GM12864 (cell line): ENCODE measurements around the gene IKBIP.

Source experiments
- DNase-seq: peaks from one replicate; pipeline ENCODE4 v3.0.0-alpha.2; 2011; ENCODE audit warnings: low read depth
- H3K4me3 ChIP-seq: 2 replicates; pipeline ENCODE4 v1.5.1; 2011; ENCODE audit warnings: mild to moderate bottlenecking, low read depth, low read length, control low read depth
- TF ChIP-seq, protein P1 (sequence below): IDR thresholded peaks from 2 replicates; pipeline ENCODE4 v1.5.1; 2011; ENCODE audit warnings: low read depth, mild to moderate bottlenecking, moderate library complexity, low read length, control low read depth, inconsistent platforms; ENCODE audit errors: missing control alignments

The IKBIP gene

DNA sequence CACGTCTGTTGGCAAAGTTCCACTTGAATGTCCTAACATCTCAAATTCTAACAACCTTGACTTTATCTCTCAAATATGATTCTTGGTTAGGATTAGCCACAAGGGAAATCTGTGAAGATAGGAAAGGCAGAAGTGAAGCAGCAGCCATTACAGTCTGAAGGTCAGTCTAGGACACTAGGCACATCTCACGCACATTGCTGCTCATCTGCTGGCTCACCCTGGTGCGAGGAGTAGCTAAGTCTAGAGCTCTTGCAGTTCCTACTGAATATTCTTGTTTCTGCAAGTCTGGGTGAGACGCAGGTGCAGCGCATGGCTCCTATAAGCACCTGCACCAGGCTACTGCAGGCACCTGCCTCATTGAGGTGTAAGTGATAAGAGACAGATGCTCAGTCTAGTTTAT is 57.5 kb downstream of the IKBIP start:
- TF ChIP-seq, protein P1, sequence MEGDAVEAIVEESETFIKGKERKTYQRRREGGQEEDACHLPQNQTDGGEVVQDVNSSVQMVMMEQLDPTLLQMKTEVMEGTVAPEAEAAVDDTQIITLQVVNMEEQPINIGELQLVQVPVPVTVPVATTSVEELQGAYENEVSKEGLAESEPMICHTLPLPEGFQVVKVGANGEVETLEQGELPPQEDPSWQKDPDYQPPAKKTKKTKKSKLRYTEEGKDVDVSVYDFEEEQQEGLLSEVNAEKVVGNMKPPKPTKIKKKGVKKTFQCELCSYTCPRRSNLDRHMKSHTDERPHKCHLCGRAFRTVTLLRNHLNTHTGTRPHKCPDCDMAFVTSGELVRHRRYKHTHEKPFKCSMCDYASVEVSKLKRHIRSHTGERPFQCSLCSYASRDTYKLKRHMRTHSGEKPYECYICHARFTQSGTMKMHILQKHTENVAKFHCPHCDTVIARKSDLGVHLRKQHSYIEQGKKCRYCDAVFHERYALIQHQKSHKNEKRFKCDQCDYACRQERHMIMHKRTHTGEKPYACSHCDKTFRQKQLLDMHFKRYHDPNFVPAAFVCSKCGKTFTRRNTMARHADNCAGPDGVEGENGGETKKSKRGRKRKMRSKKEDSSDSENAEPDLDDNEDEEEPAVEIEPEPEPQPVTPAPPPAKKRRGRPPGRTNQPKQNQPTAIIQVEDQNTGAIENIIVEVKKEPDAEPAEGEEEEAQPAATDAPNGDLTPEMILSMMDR: no peak
- no peak for DNase-seq
- no peak overlapping the region for H3K4me3 ChIP-seq

DNA sequence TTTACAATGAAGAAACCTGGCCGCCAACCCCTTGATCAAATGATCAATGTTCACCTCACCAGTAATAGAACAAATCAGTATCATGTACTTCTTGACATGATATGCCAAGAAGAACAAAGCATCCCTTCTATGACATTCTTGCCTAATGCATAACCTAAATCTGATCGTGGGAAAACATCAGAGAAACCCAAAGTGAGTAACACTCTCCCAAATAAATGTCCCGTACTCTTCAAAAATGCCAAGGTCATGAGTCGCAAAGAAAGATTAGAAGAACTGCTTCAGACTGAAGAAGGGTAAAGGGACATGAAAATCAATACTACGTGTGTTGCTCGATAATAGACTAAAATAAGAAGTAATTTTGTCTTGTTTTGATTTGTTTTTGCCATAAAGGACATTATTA is 62.5 kb downstream of the IKBIP start:
- TF ChIP-seq, protein P1: no peak
- no peak for DNase-seq
- H3K4me3 ChIP-seq: no peak overlapping the region

DNA sequence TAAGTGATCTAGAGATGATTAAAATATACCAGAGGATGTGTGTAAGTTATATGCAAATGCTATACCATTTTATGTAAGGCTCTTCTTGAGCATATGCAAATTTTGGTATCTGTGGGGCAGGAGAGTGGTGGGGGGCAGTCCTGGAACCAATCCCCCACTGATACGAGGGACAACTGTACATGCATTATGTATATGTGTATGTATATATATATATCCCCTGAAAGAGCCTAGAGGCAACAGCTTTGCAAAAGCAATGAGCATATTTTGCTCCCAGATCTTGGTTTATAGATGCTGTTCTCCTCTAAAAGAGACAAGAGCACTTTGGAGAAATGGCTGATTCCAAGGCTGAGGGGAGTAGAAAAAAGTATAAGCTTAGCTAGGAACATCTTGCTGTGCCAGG is 63.5 kb downstream of the IKBIP start:
- TF ChIP-seq, protein P1: no peak
- DNase-seq: no peak
- H3K4me3 ChIP-seq: no peak overlapping the region

DNA sequence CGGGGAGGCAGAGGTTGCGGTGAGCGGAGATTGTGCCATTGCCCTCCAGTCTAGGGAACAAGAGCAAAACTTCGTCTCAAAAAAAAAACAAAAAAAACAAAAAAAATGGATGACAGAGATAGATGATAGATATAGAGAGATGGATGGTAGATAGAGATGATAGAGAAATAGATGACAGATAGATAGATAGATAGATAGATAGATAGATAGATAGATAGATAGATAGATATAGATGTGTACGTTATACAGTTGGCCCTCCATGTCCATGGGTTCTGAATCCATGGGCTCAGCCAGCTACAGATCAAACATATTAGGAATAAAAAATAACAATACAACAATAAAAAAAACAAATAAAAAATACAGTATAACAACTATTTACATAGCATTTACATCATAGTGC is 63.9 kb downstream of the IKBIP start:
- H3K4me3 ChIP-seq: no peak overlapping the region
- DNase-seq: no peak
- TF ChIP-seq, protein P1: no peak

DNA sequence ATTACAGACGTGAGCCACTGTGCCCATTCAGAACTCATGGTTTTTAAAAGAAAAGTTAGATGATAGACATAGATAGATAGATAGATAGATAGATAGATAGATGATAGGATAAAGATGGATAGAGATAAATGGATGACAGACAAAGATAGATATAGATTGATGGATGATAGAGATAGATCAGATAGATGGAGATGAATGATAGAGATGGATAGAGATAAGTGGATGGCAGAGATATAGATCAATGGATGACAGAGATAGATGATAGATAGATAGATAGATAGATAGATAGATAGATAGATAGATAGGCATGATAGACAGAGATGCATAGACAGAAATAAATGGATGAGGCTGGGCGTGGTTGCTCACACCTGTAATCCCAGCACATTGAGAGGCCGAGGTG is 64.8 kb downstream of the IKBIP start:
- DNase-seq: no peak
- no peak overlapping the region for H3K4me3 ChIP-seq
- TF ChIP-seq, protein P1: no peak

DNA sequence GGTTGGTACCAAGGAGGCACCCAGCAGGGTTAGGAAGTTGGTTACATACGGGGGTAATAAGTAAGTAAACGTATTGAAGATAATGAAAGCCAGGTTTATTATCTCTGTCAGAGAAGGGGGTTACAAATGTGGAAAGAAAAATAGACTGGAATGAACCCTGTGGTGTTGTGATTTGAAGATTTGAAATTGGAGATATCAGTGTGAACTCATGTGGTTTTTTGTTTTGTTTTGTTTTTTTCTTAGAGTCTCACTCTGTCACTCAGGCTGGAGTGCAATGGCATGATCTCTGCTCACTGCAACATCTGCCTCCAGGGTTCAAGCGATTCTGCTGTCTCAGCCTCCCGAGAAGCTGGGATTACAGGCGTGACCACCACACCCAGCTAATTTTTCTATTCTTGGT is 65.2 kb downstream of the IKBIP start:
- no peak for DNase-seq

DNA sequence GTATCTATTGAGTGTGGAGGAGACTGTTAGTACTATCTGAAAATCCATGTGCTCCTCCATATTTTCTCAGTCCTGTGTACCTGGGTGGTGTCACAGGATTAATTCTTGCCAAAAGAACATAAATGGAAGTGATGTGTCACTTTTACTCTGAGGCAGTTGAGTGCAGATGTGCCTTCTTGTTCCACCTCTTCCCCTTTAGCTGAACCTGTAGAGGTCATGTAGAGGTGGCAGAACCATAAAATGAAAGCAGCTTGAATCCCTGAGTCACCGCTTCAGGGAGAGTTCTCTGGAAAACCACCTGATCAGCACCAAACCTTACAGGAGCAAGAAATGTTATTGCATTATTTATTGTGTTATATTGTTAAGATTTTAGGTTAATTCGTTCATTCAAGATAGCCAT is 65.8 kb downstream of the IKBIP start:
- no peak overlapping the region for H3K4me3 ChIP-seq
- DNase-seq: no peak
- TF ChIP-seq, protein P1: no peak

More for the DNA sequence above, 65.2 kb downstream of the IKBIP start:
- H3K4me3 ChIP-seq: no peak overlapping the region
- TF ChIP-seq, protein P1: no peak
